PC-3 (cell line): Measurements from ENCODE around the gene FAM13A.
"Not testable (repeated sequence)": the region's sequence is repeated elsewhere in the genome, so short reads cannot be mapped to it uniquely, and the experiment has no call there.

Experiments
- CTCF ChIP-seq: fragments of 300-600 bp; sonication (generic); conservative IDR thresholded peaks from 2 replicates; pipeline ENCODE4 v1.5.1; 2017; ENCODE audit warnings: antibody characterized with exemption, low read depth, mild to moderate bottlenecking, low read length
- EZH2phosphoT487 ChIP-seq: fragments of 300-600 bp; sonication (generic); IDR thresholded peaks from 2 replicates; pipeline ENCODE4 v1.6.1; 2018; ENCODE audit warnings: mild to moderate bottlenecking, antibody characterized with exemption, low read length, borderline replicate concordance

GRCh38 chr4:88913181-88913580 lies 143.8 kb downstream of the FAM13A start:
- not testable (repeated sequence) for TF ChIP-seq CTCF, EZH2phosphoT487
